Stimulated activated CD4-positive, alpha-beta T cell treated with anti-CD3 and anti-CD28 coated beads, Interleukin-1b, Interleukin-23, amount 100 ng/mL, for 1 hour (primary cell): ENCODE data around the gene AATK.
"Not testable (repeated sequence)": the region's sequence is repeated elsewhere in the genome, so short reads cannot be mapped to it uniquely, and the experiment has no call there.

Source experiments
- DNase-seq, 2 donors: peaks; one replicate each; pipeline ENCODE4 v3.0.0-alpha.2; 2020; ENCODE audit warnings: low read depth in 2 of 2

The AATK gene

DNA sequence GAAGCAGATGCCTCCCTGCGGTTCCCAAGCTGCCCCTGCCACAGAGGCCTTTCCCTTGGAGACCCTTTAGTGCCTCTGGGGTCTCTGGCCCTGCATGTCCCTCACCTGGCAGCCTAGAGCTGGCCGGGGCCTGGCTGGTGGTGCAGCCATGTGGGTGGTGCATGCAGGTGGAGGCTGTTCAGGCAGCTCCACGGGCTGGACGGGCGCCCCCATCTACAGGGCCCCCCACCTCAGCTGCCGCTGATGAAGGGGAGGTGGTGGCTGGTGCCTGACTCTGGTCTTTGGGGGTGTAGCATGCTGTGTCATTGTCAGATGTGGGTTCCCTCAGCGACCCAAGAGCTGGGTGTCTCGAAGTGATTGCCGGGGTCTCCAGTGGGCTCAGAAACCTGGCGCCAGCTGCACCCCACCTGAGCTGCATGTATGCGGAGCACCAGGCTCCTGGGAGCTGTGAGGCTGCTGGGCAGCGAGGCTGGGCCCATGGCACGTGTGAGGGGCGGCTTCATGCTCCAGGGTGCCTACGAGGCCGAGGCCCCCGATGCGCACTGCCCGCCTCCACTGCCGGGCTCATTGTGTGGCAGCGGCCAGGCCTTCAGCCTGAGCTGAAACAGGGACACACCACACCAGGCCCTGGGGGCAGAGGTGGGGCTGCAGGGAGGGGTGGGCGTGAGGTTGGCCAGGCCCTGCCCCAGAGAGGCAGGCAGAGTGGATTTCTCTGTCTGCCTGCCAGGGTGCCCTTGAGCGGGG lies 74.1 kb downstream of the AATK start:
- DNase-seq, result no peak

DNA sequence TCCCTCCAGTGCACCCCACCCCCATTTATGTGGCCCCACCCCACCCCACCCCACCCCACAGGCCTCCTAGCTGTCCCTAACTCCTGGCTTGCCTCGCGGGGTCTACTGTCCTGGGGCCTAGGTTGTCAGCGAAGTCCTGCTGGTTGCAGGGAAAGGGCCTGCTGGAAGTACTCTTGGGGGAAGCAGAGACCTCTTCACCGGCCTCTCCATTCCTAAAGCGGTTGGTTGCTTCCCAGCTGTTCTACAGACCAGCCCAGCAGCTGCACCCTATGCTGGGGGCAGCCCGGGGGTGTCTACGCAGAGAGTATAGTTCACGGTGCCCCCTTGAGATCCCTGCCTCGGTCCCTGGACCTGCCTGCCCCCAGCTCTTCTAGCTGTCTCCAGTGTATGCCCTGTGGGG lies 74.9 kb downstream of the AATK start:
- no peak for DNase-seq

DNA sequence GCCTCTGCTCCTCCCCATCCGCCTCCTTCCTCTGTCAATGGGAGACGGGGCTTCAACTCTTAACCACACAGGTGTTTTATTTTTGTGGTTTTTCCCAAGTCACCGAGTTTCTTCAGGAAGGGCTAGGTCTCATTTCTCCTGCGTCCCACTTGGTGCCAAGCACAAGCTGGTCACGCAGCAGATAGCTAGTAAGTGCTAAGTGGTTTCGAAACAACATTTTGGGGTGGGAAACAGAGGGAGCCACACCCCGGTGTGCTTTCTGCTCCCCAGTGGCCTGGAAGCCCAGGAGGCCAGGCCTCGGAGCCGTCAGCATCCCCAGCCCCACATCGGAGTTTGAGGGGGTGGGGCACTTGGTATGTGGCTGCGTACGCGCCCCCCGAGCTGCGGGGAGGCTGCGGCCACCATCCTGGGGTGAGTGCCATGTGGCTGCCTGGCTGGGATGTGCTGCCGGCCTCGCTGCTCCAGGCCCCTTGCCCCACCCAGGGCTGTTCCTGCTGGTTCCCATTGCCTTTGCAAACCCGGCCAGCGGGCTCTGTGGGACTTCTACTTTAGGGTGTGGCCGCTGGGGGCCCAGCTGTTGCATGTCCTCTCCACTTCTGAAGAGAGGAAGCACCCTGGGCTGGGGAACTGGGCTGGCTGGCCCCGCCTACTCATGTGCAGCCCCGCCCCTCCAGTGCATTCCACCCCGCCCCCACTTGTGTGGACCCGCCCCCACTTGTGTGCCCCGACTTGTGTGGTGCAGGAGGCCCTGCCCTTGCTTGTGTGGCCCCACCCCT lies 75.5 kb downstream of the AATK start:
- DNase-seq, result peak in 1 of 2 donors; percentile 9

DNA sequence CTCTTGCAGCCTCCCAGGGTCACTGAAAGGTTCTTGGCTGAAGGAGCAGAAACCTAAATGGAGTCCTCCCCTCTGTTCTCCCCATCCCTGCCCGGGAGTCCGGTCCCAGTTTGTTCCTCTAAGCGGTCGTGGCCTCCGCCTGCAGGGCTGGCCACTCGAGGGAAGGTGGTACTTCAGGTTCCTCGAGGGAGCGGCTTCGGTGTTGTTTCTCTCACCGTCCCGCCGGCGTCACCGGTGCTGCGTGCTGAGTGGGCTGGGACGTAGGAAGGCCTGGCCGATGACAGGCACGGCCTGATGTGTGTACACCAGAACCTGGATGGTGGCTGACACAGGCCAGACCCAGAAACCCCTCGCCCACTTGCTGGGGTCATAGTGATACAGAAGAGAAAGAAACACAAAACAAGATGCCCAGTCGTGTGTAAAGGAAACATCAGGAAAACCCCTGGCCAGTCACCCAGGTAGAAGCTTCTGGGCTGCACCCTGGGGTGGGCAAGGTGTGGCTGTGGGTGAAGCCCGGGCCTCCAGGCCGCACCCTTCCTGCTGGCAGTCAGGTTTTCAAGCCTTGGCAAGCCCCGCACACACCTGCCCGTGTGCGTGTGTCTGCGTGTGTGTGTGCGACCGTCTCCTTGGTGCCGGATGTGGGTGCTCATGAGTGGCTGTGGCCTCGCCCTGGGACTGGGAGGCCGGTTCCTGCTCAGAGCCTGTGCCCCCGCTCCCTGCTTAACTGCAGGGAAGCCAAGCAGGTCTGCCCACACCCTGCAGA lies 79.1 kb downstream of the AATK start:
- DNase-seq, result no peak

DNA sequence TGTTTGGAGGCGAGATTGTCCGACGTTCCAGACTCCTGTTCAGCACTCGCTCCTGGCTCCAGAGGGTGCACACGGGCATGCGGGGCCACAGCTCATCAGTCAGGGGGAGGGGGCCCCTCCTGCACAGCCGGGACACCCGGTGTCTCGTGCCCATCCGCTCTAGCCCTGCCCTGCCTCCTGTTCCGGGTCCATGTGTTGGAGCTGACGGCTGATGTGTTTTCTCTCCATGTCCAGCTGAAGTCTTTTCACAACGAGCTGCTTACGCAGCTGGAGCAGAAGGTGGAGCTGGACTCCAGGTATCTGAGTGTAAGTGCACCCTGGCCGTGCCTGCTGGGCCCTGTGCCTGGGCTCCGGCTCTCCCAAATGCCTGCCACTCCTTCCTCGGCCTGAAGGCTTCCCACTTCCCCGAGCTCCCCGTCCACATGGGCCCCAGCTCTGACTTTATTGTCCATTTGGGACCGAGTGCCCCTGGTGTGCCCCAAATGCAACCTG lies 80.6 kb downstream of the AATK start:
- no peak for DNase-seq

DNA sequence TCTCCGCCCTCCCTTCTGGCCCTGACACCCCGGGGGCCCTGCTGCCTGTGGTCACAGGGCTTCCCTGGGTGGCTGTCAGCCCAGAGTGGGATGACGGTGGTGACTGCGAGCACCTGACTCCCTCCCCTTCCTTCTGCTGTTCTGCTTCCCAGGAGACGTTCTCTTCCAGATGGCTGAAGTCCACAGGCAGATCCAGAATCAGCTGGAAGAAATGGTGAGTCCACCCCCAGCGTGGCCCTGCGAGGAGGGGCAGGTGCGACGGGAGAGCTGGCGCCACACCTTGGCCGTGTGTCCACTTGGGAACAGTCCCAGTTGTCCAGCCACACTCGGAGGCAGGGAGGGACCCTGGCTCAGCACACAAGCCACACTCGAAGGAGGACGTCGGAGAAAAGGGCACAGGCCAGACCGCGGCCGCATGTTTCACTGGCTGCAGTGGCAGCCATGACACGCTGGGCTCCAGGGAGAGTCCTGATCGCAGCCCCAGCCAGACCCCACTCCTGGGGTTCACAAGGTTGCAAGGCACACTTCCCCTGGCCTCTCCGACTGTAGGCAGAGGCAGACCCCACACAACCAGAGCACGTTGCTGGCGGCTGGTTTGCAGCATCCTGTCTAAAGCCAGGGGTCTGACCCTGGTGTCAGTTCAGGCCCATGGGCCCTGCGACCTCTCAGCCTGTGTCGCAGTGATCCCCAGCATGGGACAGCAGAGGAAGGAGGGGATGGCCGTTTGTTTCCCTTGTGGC lies 81.2 kb downstream of the AATK start:
- DNase-seq, result no peak

DNA sequence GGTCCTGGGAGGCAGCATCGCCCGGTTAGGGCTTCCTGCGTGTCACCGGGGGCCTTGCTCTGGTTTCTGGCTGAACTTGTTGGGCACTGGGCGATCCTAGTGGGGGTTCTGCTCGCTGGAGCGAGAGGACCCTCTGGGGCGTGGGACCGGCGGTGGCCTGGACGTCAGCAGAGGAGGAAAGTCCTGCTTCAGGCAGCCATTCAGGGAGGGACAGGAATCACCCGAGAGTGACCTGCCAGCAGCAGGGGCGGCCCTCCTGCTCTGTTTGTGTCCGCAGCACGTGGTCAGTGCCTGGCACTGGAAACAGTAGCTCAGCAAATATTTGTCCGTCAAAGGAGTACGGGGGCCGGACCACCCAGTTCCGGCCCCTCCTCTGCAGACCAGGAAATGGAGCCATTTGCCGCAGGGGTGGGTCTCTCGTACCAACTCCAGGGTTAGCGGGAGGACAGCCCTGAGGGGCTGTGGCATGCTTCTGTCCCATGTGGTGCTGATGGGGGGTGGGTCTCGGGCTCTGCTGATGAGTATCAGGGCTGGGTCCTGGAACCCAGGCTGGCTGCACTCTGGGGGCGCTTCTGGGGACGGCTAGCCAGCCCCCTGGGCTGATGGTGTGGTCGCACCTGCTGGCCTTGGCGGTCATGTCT lies 82.8 kb downstream of the AATK start:
- DNase-seq, result no peak

DNA sequence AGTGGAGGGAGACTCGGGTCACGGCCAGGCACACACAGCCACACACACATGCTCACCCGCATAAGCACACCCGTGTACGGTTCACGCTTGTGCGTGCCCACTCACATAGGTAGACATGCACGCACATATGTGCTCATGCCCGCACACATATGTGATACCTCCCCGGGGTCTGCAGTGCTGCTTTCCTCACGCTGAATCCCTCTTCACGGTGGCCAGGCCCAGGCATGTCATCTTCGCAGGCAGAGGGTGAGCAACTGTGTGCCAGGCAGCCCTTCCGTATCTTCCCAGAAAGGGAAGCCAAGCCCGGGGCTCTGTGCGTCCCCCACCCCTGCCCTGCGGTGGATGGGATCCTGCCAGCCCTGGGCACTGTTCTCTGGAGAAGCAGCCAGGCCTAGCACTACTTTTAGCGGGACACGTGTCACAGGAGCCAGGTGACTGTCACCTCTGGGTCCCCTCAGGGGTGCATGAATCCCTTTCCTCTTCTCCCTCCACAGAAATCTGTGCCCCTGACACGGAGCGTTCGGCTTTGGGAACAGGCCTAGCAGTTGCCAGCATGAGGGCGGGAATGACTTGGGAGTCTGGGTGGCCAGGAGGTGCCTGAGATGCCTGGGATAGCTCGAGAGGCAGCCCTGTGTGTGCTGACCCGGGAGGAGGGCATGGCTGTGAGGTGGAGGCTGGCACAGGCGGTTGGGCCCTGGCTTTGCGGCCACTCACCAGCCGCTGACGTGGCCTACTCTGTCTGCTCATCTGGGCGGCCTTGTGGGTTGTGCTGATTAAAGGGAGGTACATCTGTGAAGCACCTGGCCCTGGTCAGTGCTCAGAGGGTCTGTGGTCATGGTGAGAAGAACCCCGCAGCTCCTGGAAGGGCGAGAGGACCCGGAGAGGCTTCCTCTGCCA lies 83.6 kb downstream of the AATK start:
- DNase-seq, result no peak

DNA sequence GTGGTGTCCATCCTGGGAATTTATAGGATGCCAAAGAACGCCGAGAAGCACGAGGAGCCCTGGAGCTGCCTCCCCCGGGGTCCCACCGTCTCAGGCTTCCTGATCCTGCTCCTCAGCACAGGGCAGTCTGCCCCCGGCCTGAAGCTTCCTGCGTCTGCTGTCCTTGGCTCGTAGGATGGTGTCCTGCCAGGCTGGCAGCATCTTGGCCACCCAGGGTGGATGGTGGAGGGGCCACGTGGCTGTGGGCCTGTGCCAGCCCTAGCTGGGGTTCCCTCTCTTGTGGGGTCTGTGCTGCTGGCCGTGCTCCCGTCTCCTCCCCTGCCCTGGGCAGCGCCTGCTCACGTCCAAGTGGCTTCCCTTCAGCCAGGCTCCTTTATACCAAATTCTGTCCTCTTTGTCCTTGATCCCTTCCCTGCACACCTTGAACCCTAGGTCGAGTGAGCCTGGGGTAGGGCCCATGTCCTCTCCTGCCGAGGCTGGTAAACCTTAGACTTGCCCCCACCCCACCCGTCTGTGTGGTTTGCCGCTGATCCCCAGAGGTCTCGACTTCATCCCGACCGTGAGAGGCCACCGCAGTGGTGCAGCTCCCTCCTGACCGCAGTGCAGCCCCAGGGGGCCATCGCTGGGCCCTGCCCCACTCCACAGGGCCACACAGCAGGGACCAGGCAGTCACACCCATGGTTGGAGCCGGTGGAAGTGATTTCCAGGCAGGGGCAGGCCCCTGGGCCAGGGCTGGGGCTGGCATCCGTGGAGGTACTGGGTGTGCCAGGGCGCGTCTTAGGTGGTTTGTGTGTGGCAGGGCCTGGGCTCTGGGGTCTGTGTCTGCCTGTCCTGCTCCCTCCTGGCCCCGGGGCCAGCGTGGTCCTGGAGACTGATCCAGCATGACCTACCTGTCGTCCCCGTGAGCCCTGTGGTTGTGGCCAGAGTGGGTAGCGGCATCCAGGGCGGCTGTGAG lies 84.5 kb downstream of the AATK start:
- no peak for DNase-seq

DNA sequence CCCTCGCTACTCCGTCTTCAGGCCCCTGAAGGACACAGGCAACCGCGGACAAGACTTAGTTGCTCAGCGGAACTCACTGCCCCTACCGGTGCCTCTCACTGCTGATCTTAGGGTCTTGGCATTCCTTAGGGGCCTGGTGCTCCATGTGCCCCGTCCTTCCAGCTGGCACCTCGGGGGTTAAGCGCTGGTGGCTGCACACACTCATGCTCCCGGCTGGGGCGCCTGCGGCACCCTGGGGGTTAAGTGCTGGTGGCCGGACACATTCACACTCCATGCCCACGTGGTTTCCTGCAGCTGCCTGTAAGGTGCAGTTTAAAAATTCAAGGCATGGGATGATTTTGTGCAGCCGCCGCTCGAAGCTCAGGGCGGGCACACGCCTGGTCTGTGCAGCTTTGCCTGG lies 86.0 kb downstream of the AATK start:
- no peak for DNase-seq

DNA sequence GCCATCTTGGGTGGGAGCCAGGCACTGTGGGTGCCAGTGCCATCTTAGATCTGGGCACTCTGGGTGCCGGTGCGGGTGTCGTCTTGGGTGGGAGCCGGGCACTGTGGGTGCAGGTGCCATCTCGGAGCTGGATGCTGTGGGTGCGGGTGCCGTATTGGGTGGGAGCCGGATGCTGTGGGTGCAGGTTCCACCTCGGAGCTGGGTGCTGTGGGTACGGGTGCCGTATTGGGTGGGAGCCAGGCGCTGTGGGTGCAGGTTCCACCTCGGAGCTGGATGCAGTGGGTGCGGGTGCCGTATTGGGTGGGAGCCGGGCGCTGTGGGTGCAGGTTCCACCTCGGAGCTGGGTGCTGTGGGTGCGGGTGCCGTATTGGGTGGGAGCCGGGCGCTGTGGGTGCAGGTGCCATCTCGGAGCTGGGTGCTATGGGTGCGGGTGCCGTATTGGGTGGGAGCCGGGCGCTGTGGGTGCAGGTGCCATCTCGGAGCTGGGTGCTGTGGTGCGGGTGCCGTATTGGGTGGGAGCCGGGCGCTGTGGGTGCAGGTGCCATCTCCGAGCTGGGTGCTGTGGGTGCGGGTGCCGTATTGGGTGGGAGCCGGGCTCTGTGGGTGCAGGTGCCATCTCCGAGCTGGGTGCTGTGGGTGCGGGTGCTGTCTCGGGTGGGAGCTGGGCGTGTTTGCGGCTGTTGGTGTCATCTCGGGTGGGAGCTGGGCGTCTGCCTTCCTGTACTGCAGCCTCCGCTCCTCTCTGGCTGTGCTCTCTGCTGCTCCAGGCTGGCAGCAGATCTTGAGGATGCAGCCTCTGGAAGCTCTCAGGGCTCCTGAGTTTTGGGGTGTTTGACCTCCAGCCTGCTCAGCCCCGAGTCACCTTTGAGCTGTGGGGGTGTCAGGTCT lies 87.8 kb downstream of the AATK start:
- not testable (repeated sequence) for DNase-seq

DNA sequence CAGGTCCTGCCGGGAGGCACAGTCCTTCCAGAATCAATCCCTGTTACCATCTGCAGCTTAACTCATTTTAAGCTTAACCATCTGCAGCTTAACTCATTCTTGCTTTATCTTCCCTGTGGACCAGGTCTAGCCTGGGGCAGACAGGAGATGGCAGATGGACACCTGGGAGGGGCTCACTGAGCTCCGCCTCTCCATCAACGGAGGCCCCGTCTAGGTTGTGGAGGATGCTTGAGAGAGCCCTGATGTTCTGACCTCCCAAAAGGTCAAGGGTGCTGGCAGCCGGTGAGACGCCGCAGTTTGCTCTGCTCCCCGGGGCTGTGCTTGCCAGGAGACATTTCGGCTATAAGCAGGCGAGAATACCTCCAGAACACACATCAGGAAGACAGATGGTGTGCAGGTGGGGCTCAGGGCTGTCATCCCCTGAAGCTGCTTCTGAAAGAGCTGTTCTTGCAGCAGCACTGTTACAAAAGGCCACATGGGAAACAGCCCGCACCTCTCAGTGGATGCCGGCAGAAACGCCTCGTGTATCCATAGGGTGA lies 89.8 kb downstream of the AATK start:
- no peak for DNase-seq

DNA sequence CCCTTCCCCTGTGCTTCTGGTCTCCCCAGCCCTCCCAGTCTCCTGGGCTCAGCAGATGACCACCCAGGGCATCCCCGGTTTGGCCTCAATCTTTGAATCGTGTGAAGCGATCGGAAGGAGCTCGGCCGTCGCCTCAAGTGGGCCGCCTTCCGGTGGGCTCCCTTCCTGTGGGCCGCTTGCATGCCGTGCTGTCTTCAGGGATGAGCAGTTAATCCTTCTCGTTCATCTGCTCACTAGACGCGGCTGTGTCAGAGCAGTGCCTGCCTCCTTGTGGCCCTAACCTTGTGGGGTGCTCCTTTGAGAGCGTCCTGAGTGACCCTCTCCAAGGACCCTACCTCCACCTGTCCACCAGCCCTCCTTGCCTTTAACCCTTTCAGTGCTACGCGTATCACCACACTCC lies 90.7 kb downstream of the AATK start:
- DNase-seq, result no peak

DNA sequence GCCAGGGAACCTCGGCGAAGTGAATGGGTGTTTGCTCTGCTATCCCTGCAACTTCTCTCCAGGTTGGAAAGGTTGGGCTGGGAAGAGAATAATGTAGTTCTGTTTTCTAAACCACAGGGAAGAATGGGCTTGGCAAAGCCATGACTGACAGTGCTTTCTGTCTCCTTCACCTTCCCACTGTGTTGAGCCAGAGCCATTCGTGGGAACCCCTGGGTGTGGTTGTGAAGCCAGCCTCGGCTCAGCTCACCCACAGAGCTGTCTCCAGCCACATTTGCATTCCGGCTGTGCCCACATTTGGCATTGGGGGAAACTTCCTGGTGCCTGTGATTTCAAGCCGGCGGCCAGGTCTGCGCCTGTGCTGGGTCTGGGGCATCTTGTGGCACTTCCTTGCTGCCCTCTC lies 91.1 kb downstream of the AATK start:
- no peak for DNase-seq

DNA sequence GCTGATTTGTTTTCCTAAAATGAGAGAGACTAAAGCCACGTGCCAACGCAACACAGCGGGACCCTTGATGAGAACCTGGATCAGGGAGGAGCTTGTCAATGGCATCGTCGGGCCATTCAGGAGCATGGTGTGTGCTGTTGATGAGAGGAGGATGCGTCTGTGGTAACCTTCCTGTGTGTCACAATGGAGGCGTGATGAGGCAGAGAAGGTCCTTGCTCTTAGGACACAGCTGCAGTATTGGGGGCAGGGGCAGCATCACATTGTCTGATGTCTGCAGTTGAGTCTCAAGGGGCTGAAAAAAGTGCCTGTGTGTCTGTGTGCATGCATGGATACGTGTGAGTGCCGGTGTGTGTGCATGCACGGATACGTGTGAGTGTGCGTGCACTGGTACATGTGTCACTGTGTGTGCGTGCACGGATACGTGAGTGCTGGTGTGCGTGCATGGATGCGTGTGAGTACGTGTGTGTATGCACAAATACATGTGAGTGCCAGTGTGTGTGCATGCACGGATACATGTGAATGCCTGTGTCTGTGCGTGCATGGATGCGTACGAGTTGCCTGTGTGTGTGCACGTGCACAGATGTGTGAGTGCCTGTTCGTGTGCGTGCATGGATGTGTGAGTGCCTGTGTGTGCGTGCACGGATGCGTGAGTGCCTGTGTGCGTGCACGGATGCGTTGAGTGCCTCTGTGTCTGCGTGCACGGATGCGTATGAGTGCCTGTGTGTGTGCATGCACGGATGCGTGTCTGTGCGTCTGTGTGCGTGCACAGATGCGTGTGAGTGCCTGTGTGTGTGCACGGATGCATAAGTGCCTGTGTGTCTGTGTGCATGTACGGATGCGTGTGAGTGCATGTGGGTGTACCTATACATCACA lies 91.8 kb downstream of the AATK start:
- DNase-seq, result no peak
